IMR-90 (cell line): Measurements from ENCODE around the gene PEX19. TPM values are rescaled to one million over a fixed set of nuclear protein-coding genes. Genes with fewer than 3 reads are reported as not detected.

ENCODE experiments used
- ATAC-seq: fragments of 200-7000 bp; cut with Tn5 transposase; 2 replicates; pipeline ENCODE4 v1.9.1; 2020; ENCODE audit warnings: low read depth, mild to moderate bottlenecking, moderate library complexity
- BruUV-seq: library from RNA; stranded (reverse); fragments of 400-500 nt; replicated peaks from 2 replicates; lab custom pipeline; 2021; lab: Mats Ljungman, UMichigan
- CTCF ChIA-PET: fragments of 300-600 bp; formaldehyde crosslinking; extraction: SDS; loops from one replicate; lab custom pipeline; 2021; ENCODE audit warnings: antibody characterized with exemption; lab: Yijun Ruan, JAX
- POLR2A ChIA-PET: fragments of 300-600 bp; sonication (Branson Sonifier 250); formaldehyde crosslinking; loops from one replicate; lab custom pipeline; 2022; ENCODE audit warnings: antibody characterized with exemption; ENCODE audit not compliant: unreplicated experiment; lab: Charles Lee
- DNase-seq: peaks from one replicate; pipeline ENCODE4 v3.0.0; 2013
- H2AFZ ChIP-seq: replicated peaks from 2 replicates; pipeline ENCODE3; 2013; ENCODE audit warnings: low read length, mild to moderate bottlenecking; ENCODE audit not compliant: poor library complexity
- H2AK5ac ChIP-seq: 2 replicates; pipeline ENCODE4 v1.6.1; 2013; ENCODE audit warnings: low read depth, low read length, inconsistent platforms
- H2AK9ac ChIP-seq: replicated peaks from 2 replicates; pipeline ENCODE3; 2013; ENCODE audit warnings: mild to moderate bottlenecking, low read depth, low read length, moderate library complexity; ENCODE audit not compliant: poor library complexity
- H2BK120ac ChIP-seq: 2 replicates; pipeline ENCODE4 v1.6.1; 2013; ENCODE audit warnings: low read depth, low read length, inconsistent platforms
- H2BK15ac ChIP-seq: 3 replicates; pipeline ENCODE4 v1.6.1; 2013; ENCODE audit warnings: low read depth, low read length, inconsistent platforms
- H2BK20ac ChIP-seq: 2 replicates; pipeline ENCODE4 v1.6.1; 2013; ENCODE audit warnings: low read depth, mild to moderate bottlenecking, inconsistent platforms, low read length, moderate library complexity
- H2BK5ac ChIP-seq: 2 replicates; pipeline ENCODE4 v1.6.1; 2013; ENCODE audit warnings: mild to moderate bottlenecking, low read depth, low read length, inconsistent platforms; ENCODE audit not compliant: poor library complexity, severe bottlenecking
- H3K14ac ChIP-seq: replicated peaks from 2 replicates; pipeline ENCODE4 v1.6.1; 2013; ENCODE audit warnings: low read depth, low read length, inconsistent platforms
- H3K18ac ChIP-seq: 2 replicates; pipeline ENCODE4 v1.6.1; 2013; ENCODE audit warnings: low read depth, low read length, control low read depth
- H3K23ac ChIP-seq: 2 replicates; pipeline ENCODE4 v1.6.1; 2013; ENCODE audit warnings: low read depth, low read length, inconsistent platforms
- H3K27ac ChIP-seq: 2 replicates; pipeline ENCODE4 v1.5.1; 2013; ENCODE audit warnings: mild to moderate bottlenecking, control low read depth, low read length; ENCODE audit not compliant: insufficient read depth
- H3K27me3 ChIP-seq: 2 replicates; pipeline ENCODE4 v1.6.1; 2013; ENCODE audit warnings: low read length; ENCODE audit not compliant: control insufficient read depth, insufficient read depth
- H3K36me3 ChIP-seq: 2 replicates; pipeline ENCODE4 v1.6.1; 2013; ENCODE audit warnings: low read length, mixed read lengths; ENCODE audit not compliant: control insufficient read depth, insufficient read depth
- H3K4ac ChIP-seq: 2 replicates; pipeline ENCODE4 v1.6.1; 2013; ENCODE audit warnings: low read depth, low read length, inconsistent platforms
- H3K4me1 ChIP-seq: 2 replicates; pipeline ENCODE4 v1.6.1; 2013; ENCODE audit warnings: low read length, mixed read lengths; ENCODE audit not compliant: control insufficient read depth, insufficient read depth
- H3K4me2 ChIP-seq: 2 replicates; pipeline ENCODE4 v1.6.1; 2013; ENCODE audit warnings: low read depth, mild to moderate bottlenecking, control low read depth, low read length, moderate library complexity
- H3K4me3 ChIP-seq: 2 replicates; pipeline ENCODE4 v1.5.1; 2013; ENCODE audit warnings: low read depth, mild to moderate bottlenecking, control low read depth, low read length, moderate library complexity; ENCODE audit not compliant: insufficient read depth
- H3K56ac ChIP-seq: 2 replicates; pipeline ENCODE4 v1.6.1; 2013; ENCODE audit warnings: low read length, inconsistent platforms; ENCODE audit not compliant: insufficient read depth; ENCODE audit errors: extremely low read depth
- H3K79me1 ChIP-seq, 2 experiments: 2 replicates each; pipeline ENCODE4 v1.6.1; 2013; ENCODE audit warnings: low read length in 2 of 2, inconsistent platforms in 1 of 2, low read depth in 1 of 2
- H3K9ac ChIP-seq: 2 replicates; pipeline ENCODE4 v1.6.1; 2013; ENCODE audit warnings: low read depth, low read length, control low read depth
- H3K9me1 ChIP-seq: 2 replicates; pipeline ENCODE4 v1.6.1; 2013; ENCODE audit warnings: low read length, inconsistent platforms; ENCODE audit not compliant: insufficient read depth
- H3K9me3 ChIP-seq: 2 replicates; pipeline ENCODE4 v1.6.1; 2013; ENCODE audit warnings: low read length; ENCODE audit not compliant: control insufficient read depth, insufficient read depth
- H4K20me1 ChIP-seq: 2 replicates; pipeline ENCODE4 v1.6.1; 2013; ENCODE audit warnings: low read length, inconsistent platforms; ENCODE audit not compliant: insufficient read depth
- H4K5ac ChIP-seq: 2 replicates; pipeline ENCODE4 v1.6.1; 2013; ENCODE audit warnings: mild to moderate bottlenecking, low read depth, low read length, control low read depth
- H4K8ac ChIP-seq, 2 experiments: 2 replicates each; pipeline ENCODE4 v1.6.1; 2013; ENCODE audit warnings: low read depth in 2 of 2, low read length in 2 of 2, control low read depth in 1 of 2, inconsistent platforms in 1 of 2
- H4K91ac ChIP-seq: 2 replicates; pipeline ENCODE4 v1.6.1; 2013; ENCODE audit warnings: low read depth, low read length, inconsistent platforms; ENCODE audit not compliant: insufficient read depth
- BHLHE40 ChIP-seq: fragments of 150-350 bp; IDR thresholded peaks from 2 replicates; pipeline ENCODE4 v1.6.1; 2016; ENCODE audit warnings: mild to moderate bottlenecking, low read depth, low read length
- CEBPB ChIP-seq: IDR thresholded peaks from 2 replicates; pipeline ENCODE4 v1.6.1; 2012; ENCODE audit warnings: low read depth, low read length, improper control_type of control experiment
- CHD1 ChIP-seq: IDR thresholded peaks from 2 replicates; pipeline ENCODE4 v1.6.1; 2012; ENCODE audit warnings: low read depth, low read length, improper control_type of control experiment
- ELK1 ChIP-seq: fragments of 150-350 bp; IDR thresholded peaks from 2 replicates; pipeline ENCODE4 v1.6.1; 2016; ENCODE audit warnings: low read depth, mild to moderate bottlenecking, low read length, moderate library complexity, borderline replicate concordance
- FOS ChIP-seq: fragments of 150-350 bp; IDR thresholded peaks from 2 replicates; pipeline ENCODE4 v1.6.1; 2016; ENCODE audit warnings: low read depth, low read length
- MAFK ChIP-seq: IDR thresholded peaks from 2 replicates; pipeline ENCODE4 v1.6.1; 2012; ENCODE audit warnings: low read depth, low read length, improper control_type of control experiment
- MXI1 ChIP-seq: IDR thresholded peaks from 2 replicates; pipeline ENCODE4 v1.6.1; 2012; ENCODE audit warnings: low read depth, mild to moderate bottlenecking, low read length, moderate library complexity, borderline replicate concordance
- POLR2A ChIP-seq: IDR thresholded peaks from 2 replicates; pipeline ENCODE4 v1.6.1; 2012; ENCODE audit warnings: mild to moderate bottlenecking, low read depth, low read length
- RAD21 ChIP-seq: IDR thresholded peaks from 2 replicates; pipeline ENCODE4 v1.6.1; 2012; ENCODE audit warnings: low read length, improper control_type of control experiment
- RCOR1 ChIP-seq: IDR thresholded peaks from 2 replicates; pipeline ENCODE4 v1.6.1; 2012; ENCODE audit warnings: mild to moderate bottlenecking, low read length, improper control_type of control experiment; ENCODE audit not compliant: insufficient replicate concordance
- RFX5 ChIP-seq: IDR thresholded peaks from 2 replicates; pipeline ENCODE4 v1.8.0; 2012; ENCODE audit warnings: low read depth, mild to moderate bottlenecking, low read length, moderate library complexity
- SMC3 ChIP-seq: fragments of 150-350 bp; IDR thresholded peaks from 2 replicates; pipeline ENCODE4 v1.6.1; 2016; ENCODE audit warnings: low read depth, mild to moderate bottlenecking, antibody characterized with exemption, low read length, moderate library complexity
- WGBS, 2 experiments: methylation state at CpG; one replicate each; pipeline versions ENCODE4 v1.1.5 to v1.1.7; 2013; ENCODE audit warnings: missing lambda C conversion rate in 2 of 2; ENCODE audit not compliant: insufficient read length in 1 of 2; ENCODE audit errors: extremely low coverage in 2 of 2; 5-methylcytosine and 5-hydroxymethylcytosine counted together
- dilution Hi-C: fragments of 300-500 bp; cut with HindIII; formaldehyde crosslinking; loops from one replicate; pipeline ENCODE4 v1.14.3; 2018; ENCODE audit warnings: low sequenced_read_pairs; ENCODE audit not compliant: unreplicated experiment
- in situ Hi-C: fragments of 300-500 bp; cut with MboI; formaldehyde crosslinking; loops from 3 replicates; pipeline ENCODE4 v1.14.3; 2019; ENCODE audit warnings: low sequenced_read_pairs, inconsistent platforms, mixed read lengths
- intact Hi-C: fragments of 100-400 bp; cut with micrococcal nuclease; formaldehyde crosslinking; loops from 2 replicates; pipeline ENCODE4 v1.10.0; 2022
- polyA plus RNA-seq, 3 experiments: library from polyadenylated mRNA; depleted of rRNA; stranded (reverse); fragments of >200 nt; gene quantifications; 2 replicates each; pipeline ENCODE4 v1.2.3, GENCODE V29; 2012; ENCODE audit warnings: low replicate concordance in 1 of 3
- total RNA-seq: library from RNA; depleted of rRNA; stranded (reverse); fragments of >200 nt; gene quantifications from 2 replicates; pipeline ENCODE4 v1.2.3, GENCODE V29; 2012
- TF ChIP-seq, protein P1 (sequence below): conservative IDR thresholded peaks from 2 replicates; pipeline ENCODE4 v1.5.1; 2012; ENCODE audit warnings: mild to moderate bottlenecking, low read depth, low read length, improper control_type of control experiment
- TF ChIP-seq, protein P2 (sequence below): fragments of 150-350 bp; IDR thresholded peaks from 2 replicates; pipeline ENCODE4 v1.6.1; 2017; ENCODE audit warnings: mild to moderate bottlenecking, antibody characterized with exemption, low read length, low read depth

PEX19 gene
- total and polyA plus RNA-seq, 2 of the 4 experiments (the other 2 are of a cell fraction) = 44.5 to 67.7 TPM

GRCh38 chr1:160236806-160237205, 48.1 kb downstream of the PEX19 start:
- TF ChIP-seq RFX5 (no peak), RAD21 (no peak), POLR2A (no peak), RCOR1 (no peak), SMC3 (no peak), ELK1 (no peak), CEBPB (no peak), BHLHE40 (no peak), FOS (no peak), MAFK (no peak), MXI1 (no peak), CHD1 (no peak)
- TF ChIP-seq, protein P1, sequence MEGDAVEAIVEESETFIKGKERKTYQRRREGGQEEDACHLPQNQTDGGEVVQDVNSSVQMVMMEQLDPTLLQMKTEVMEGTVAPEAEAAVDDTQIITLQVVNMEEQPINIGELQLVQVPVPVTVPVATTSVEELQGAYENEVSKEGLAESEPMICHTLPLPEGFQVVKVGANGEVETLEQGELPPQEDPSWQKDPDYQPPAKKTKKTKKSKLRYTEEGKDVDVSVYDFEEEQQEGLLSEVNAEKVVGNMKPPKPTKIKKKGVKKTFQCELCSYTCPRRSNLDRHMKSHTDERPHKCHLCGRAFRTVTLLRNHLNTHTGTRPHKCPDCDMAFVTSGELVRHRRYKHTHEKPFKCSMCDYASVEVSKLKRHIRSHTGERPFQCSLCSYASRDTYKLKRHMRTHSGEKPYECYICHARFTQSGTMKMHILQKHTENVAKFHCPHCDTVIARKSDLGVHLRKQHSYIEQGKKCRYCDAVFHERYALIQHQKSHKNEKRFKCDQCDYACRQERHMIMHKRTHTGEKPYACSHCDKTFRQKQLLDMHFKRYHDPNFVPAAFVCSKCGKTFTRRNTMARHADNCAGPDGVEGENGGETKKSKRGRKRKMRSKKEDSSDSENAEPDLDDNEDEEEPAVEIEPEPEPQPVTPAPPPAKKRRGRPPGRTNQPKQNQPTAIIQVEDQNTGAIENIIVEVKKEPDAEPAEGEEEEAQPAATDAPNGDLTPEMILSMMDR = no peak
- TF ChIP-seq, protein P2, sequence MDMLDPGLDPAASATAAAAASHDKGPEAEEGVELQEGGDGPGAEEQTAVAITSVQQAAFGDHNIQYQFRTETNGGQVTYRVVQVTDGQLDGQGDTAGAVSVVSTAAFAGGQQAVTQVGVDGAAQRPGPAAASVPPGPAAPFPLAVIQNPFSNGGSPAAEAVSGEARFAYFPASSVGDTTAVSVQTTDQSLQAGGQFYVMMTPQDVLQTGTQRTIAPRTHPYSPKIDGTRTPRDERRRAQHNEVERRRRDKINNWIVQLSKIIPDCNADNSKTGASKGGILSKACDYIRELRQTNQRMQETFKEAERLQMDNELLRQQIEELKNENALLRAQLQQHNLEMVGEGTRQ = no peak
- Histone ChIP-seq H2AK9ac (no peak overlapping the region), H2AFZ (no peak overlapping the region), H3K9me1 (no peaks in the 10 kb centered on the region; the same call in 1 of the 2 replicates), H4K8ac (no peak overlapping the region), H3K23ac (no peak overlapping the region), H3K4ac (no peak overlapping the region), H3K14ac (no peak overlapping the region), H3K27me3 (no peaks in the 10 kb centered on the region), H2AK5ac (no peak overlapping the region), H3K4me2 (no peak overlapping the region), H2BK120ac (no peak overlapping the region), H3K4me1 (no peaks in the 10 kb centered on the region), H3K27ac (no peak overlapping the region), H4K20me1 (no peaks in the 10 kb centered on the region; the same call in 1 of the 2 replicates), H3K9me3 (no peaks in the 10 kb centered on the region), H2BK15ac (no peak overlapping the region), H3K36me3 (peaks cover 46% of the 10 kb centered on the region), H3K18ac (no peak overlapping the region), H3K4me3 (no peak overlapping the region), H2BK5ac (no peak overlapping the region), H4K91ac (no peak overlapping the region), H3K56ac (no peak overlapping the region), H3K9ac (no peak overlapping the region), H2BK20ac (no peak overlapping the region), H3K79me1 (peaks cover 4 to 11% of the 10 kb centered on the region in 2 experiments; a peak in 3 of 4 replicates), H4K5ac (no peak overlapping the region)
- no peak for DNase-seq
- ChIA-PET POLR2A (no interaction called here), CTCF (no interaction called here)
- no CpG with 5 or more reads among the region's 5 CpGs for WGBS, 2 experiments
- BruUV-seq = no TSS peak
- in situ Hi-C loops = no loop called here
- no peak for ATAC-seq
- intact Hi-C loops = loop anchor here (5.0 kb wide), 1 partner anchor 80 kb away; no protein-coding TSS in a partner anchor
- dilution Hi-C loops = no loop called here
